Ovary (tissue), 3 donors: Measurements from ENCODE around the gene SNX25.

Source experiments
- POLR2A ChIP-seq: fragments of 450-650 bp; IDR thresholded peaks from one replicate; pipeline ENCODE4 v1.6.1; 2017; ENCODE audit warnings: antibody characterized with exemption, mild to moderate bottlenecking, moderate library complexity
- TF ChIP-seq, protein P1 (sequence below), 3 donors: fragments of 450-650 bp in 2 of 3; fragments of 200-600 bp in 1 of 3; IDR thresholded peaks; one replicate each; pipeline versions ENCODE4 v1.5.1 to v1.8.0; 2016 to 2022; ENCODE audit warnings: antibody characterized with exemption in 3 of 3, mild to moderate bottlenecking in 1 of 3
- donor health status: DM: no; HTN: no; CAD: no.

- TF ChIP-seq, protein P1, sequence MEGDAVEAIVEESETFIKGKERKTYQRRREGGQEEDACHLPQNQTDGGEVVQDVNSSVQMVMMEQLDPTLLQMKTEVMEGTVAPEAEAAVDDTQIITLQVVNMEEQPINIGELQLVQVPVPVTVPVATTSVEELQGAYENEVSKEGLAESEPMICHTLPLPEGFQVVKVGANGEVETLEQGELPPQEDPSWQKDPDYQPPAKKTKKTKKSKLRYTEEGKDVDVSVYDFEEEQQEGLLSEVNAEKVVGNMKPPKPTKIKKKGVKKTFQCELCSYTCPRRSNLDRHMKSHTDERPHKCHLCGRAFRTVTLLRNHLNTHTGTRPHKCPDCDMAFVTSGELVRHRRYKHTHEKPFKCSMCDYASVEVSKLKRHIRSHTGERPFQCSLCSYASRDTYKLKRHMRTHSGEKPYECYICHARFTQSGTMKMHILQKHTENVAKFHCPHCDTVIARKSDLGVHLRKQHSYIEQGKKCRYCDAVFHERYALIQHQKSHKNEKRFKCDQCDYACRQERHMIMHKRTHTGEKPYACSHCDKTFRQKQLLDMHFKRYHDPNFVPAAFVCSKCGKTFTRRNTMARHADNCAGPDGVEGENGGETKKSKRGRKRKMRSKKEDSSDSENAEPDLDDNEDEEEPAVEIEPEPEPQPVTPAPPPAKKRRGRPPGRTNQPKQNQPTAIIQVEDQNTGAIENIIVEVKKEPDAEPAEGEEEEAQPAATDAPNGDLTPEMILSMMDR (IDR thresholded peaks at IDR 0.05), result no peak
- TF ChIP-seq POLR2A, result no peak
These were observed 152.5 kb downstream of the SNX25 start for GRCh38 chr4:185361872-185362271.
